Measurements from ENCODE around the gene GRIN3B.
"Not testable (repeated sequence)": the region's sequence is repeated elsewhere in the genome, so short reads cannot be mapped to it uniquely, and the experiment has no call there.

Gene GRIN3B, protein sequence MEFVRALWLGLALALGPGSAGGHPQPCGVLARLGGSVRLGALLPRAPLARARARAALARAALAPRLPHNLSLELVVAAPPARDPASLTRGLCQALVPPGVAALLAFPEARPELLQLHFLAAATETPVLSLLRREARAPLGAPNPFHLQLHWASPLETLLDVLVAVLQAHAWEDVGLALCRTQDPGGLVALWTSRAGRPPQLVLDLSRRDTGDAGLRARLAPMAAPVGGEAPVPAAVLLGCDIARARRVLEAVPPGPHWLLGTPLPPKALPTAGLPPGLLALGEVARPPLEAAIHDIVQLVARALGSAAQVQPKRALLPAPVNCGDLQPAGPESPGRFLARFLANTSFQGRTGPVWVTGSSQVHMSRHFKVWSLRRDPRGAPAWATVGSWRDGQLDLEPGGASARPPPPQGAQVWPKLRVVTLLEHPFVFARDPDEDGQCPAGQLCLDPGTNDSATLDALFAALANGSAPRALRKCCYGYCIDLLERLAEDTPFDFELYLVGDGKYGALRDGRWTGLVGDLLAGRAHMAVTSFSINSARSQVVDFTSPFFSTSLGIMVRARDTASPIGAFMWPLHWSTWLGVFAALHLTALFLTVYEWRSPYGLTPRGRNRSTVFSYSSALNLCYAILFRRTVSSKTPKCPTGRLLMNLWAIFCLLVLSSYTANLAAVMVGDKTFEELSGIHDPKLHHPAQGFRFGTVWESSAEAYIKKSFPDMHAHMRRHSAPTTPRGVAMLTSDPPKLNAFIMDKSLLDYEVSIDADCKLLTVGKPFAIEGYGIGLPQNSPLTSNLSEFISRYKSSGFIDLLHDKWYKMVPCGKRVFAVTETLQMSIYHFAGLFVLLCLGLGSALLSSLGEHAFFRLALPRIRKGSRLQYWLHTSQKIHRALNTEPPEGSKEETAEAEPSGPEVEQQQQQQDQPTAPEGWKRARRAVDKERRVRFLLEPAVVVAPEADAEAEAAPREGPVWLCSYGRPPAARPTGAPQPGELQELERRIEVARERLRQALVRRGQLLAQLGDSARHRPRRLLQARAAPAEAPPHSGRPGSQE

GRCh38 chr19:1000095-1000494, at the start of gene GRIN3B:
TSS of gene GRIN3B (plus strand) at chr19:1000419. CDS start at chr19:1000438, 19 bp downstream.
- no peak for FAIRE-seq

GRCh38 chr19:952049-952679, 48.1 kb upstream of the GRIN3B start:
- FAIRE-seq = no peak

GRCh38 chr19:952680-953444, 47.4 kb upstream of the GRIN3B start:
- FAIRE-seq = no peak

GRCh38 chr19:953445-954271, 46.6 kb upstream of the GRIN3B start:
- no peak for FAIRE-seq

DNA sequence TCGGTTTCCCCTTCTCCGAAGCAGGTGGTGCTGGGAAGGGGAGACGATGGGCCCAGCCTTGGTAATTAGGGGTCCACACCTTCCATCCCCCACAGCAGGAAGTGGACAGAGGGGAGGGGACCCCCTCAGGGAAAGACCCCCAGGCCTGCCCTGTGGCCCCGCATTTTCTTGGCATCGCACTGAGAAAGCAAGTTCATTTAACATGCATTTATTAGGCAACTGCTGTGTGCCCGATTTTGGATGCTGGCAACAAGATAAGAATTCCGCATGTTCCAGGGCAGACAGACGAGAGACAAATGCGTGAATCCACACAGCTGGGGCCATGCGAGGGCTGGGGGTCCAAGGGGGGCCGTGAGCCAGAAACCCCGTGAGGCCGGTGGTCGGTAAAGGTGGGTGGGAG, 45.9 kb upstream of the GRIN3B start:
- FAIRE-seq = no peak

DNA sequence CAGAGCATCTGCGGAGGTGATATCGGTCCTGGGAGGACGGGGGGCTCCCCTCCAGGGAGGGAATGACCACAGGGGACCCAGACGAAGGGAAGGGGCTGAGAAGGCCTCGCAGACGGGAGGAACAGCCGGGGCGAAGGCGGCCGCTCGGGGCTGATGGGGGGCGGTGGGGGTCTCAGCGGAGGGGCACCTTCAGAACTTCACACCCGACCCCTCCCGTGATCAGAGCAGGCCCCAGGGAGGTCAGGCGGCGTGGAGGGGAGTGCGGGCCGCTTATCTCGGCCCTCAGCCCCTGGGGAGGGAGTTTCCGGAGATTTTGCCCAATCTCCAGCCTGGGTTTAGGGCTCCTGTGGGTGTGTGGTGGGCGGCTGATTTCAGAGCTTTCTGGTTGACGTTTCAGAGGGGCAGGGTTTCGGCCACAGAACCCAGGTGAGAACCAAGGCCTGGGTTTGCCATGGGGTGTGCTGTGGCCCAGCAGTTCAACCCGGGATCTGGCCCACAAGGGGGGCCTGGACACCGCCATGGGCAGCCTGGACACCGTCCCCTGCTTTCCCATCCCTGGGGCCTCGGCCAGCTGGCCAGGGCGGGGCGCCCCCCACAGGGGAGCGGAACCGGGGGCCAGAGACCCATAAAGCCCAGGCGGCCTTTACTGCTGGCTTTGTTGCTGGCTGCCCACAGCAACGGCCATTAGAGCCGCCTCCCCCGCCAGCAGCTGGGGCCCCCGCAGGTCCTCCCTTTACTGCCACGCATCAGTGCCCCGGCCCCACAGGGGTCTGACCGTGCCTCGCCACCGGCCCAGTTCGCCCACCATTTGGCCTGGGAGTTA, 45.3 kb upstream of the GRIN3B start:
- FAIRE-seq = no peak

- FAIRE-seq = no peak
Measured at GRCh38 chr19:955803-956765, 44.1 kb upstream of the GRIN3B start.

- no peak for FAIRE-seq
Measured at GRCh38 chr19:956766-957440, 43.3 kb upstream of the GRIN3B start.

DNA sequence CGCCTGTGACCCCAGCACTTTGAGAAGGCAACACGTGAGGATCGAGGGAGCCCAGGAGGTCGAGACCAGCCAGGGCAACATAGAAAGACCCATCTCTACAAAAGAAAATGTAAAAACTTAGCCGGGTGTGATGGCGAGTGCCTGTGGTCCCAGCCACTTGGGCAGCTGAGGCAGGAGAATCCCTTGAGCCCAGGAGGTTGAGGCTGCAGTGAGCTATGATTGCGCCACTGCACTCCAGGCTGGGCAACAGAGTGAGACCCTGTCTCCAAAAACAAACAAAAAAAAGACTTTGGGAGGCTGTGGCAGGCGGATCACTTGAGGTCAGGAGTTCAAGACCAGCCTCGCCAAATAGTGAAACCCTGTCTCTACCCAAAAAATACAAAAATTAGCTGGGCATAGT, 42.6 kb upstream of the GRIN3B start:
- not testable (repeated sequence) for FAIRE-seq

- no peak for FAIRE-seq
Measured at GRCh38 chr19:958967-959855, 41.0 kb upstream of the GRIN3B start.

GRCh38 chr19:960020-960419, 40.2 kb upstream of the GRIN3B start:
- FAIRE-seq = no peak

GRCh38 chr19:960601-960938, 39.6 kb upstream of the GRIN3B start:
- FAIRE-seq = no peak

DNA sequence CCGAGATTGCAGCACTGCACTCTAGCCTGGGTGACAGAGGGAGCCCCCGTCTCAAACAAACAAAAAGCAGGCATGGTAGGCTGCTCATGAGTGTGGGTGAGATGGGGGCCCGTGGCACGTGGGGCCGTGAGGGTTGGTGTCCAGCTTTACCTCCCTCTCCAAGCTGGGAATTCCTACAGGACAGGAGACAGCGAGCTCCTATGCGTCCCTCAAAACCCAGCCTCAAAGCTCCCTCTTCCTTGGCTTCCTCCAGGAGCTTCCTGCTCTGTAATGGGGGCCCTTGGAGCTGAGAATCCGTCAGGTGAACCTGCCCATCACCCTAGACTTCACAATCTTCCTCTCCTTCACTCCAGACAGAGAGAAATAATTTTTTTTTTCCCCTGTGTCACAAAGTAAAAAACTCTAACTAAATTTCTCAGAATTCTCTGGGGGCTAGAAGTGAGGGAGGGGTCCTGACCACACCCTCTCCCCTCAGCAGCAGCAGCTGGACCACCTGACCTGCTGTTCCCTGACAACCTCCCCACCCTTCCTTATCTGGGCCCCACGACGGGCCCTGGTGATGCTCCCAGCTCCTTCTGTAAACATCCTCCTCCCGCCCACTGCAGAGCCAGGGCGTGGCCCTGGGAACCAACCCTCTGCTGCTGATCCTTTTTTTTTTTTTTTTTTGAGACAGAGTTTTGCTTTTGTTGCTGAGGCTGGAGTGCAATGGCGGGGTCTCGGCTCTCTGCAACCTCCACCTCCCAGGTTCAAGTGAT, 38.2 kb upstream of the GRIN3B start:
- no peak for FAIRE-seq

GRCh38 chr19:962683-963400, 37.4 kb upstream of the GRIN3B start:
- no peak for FAIRE-seq

GRCh38 chr19:963486-963951, 36.7 kb upstream of the GRIN3B start:
- no peak for FAIRE-seq

- no peak for FAIRE-seq
Measured at GRCh38 chr19:964116-964520, 36.1 kb upstream of the GRIN3B start.
